Keratinocyte (primary cell): Measurements from ENCODE around the gene CACNA1S. TPM values are rescaled to one million over a fixed set of nuclear protein-coding genes. Genes with fewer than 3 reads are reported as not detected.

Source experiments
- DNase-seq: peaks from one replicate; pipeline ENCODE4 v3.0.0-alpha.2; 2011; ENCODE audit warnings: low read depth, missing footprints, low spot score
- FAIRE-seq: peaks from 2 replicates; lab custom pipeline; 2011; peaks lifted over from hg19 to GRCh38; lab: Jason Lieb, UNC
- H2AFZ ChIP-seq: 2 replicates; pipeline ENCODE4 v1.6.0; 2012; ENCODE audit warnings: low read length, control low read depth, inconsistent platforms; ENCODE audit not compliant: control insufficient read depth
- H3K27ac ChIP-seq: 2 replicates; pipeline ENCODE4 v1.5.1; 2011; ENCODE audit warnings: low read length; ENCODE audit not compliant: control insufficient read depth, insufficient read depth
- H3K27me3 ChIP-seq: 3 replicates; pipeline ENCODE4 v1.6.0; 2011; ENCODE audit warnings: low read length; ENCODE audit not compliant: control insufficient read depth, insufficient read depth; ENCODE audit errors: extremely low read depth
- H3K36me3 ChIP-seq, 2 experiments: 2 replicates in 1 of 2; 3 replicates in 1 of 2; pipeline ENCODE4 v1.5.1; 2011; ENCODE audit warnings: low read length in 2 of 2, mild to moderate bottlenecking in 1 of 2; ENCODE audit not compliant: control insufficient read depth in 2 of 2, insufficient read depth in 2 of 2; ENCODE audit errors: extremely low read depth in 1 of 2
- H3K4me1 ChIP-seq: 3 replicates; pipeline ENCODE4 v1.5.1; 2011; ENCODE audit warnings: low read length; ENCODE audit not compliant: control insufficient read depth, insufficient read depth; ENCODE audit errors: extremely low read depth
- H3K4me2 ChIP-seq: 3 replicates; pipeline ENCODE4 v1.6.0; 2011; ENCODE audit warnings: low read depth, low read length; ENCODE audit not compliant: control insufficient read depth, insufficient read depth; ENCODE audit errors: extremely low read depth
- H3K4me3 ChIP-seq, 3 experiments: fragments of 200-600 bp in 1 of 3; sonication (generic) in 1 of 3; 2 replicates in 2 of 3; 3 replicates in 1 of 3; pipeline ENCODE4 v1.5.1; 2011 to 2016; ENCODE audit warnings: low read length in 3 of 3, mild to moderate bottlenecking in 3 of 3, control low read depth in 2 of 3, inconsistent platforms in 1 of 3, low read depth in 1 of 3, mixed read lengths in 1 of 3, mixed run types in 1 of 3, moderate library complexity in 1 of 3; ENCODE audit not compliant: control insufficient read depth in 2 of 3, insufficient read depth in 2 of 3; ENCODE audit errors: extremely low read depth in 1 of 3
- H3K79me2 ChIP-seq: 2 replicates; pipeline ENCODE4 v1.6.0; 2012; ENCODE audit warnings: low read length; ENCODE audit not compliant: control insufficient read depth, insufficient read depth
- H3K9ac ChIP-seq: 3 replicates; pipeline ENCODE4 v1.6.0; 2011; ENCODE audit warnings: low read length; ENCODE audit not compliant: control insufficient read depth, insufficient read depth; ENCODE audit errors: extremely low read depth
- H3K9me1 ChIP-seq: 3 replicates; pipeline ENCODE4 v1.6.0; 2011; ENCODE audit warnings: low read length; ENCODE audit not compliant: control insufficient read depth, insufficient read depth; ENCODE audit errors: extremely low read depth
- H3K9me3 ChIP-seq: 2 replicates; pipeline ENCODE4 v1.5.1; 2012; ENCODE audit warnings: low read depth, low read length; ENCODE audit not compliant: control insufficient read depth
- H4K20me1 ChIP-seq: 3 replicates; pipeline ENCODE4 v1.6.0; 2011; ENCODE audit warnings: low read length; ENCODE audit not compliant: control insufficient read depth, insufficient read depth; ENCODE audit errors: extremely low read depth
- EZH2 ChIP-seq: IDR thresholded peaks from one replicate; pipeline ENCODE4 v1.6.1; 2012; ENCODE audit warnings: inconsistent platforms, mild to moderate bottlenecking, low read length, moderate library complexity
- dilution Hi-C: fragments of 300-500 bp; cut with MboI; formaldehyde crosslinking; loops from one replicate; pipeline ENCODE4 v1.7.0; 2020; ENCODE audit warnings: low sequenced_read_pairs; ENCODE audit not compliant: extremely low pct_ligation_motif_present
- polyA plus RNA-seq, 5 experiments: library from polyadenylated mRNA; depleted of rRNA in 3 of 5; stranded (reverse) in 3 of 5; stranded (forward) in 1 of 5; unstranded in 1 of 5; fragments of >200 nt; gene quantifications; 1 replicate in 1 of 5; 2 replicates in 3 of 5; 3 replicates in 1 of 5; pipeline versions ENCODE4 v1.2.1 to v1.2.3, GENCODE V29; 2011 to 2012; ENCODE audit warnings: missing spikeins in 2 of 5, low read depth in 1 of 5, low replicate concordance in 1 of 5
- TF ChIP-seq, protein P1 (sequence below), 3 experiments: IDR thresholded peaks in 1 of 3; conservative IDR thresholded peaks in 1 of 3; optimal IDR thresholded peaks in 1 of 3; 2 replicates in 2 of 3; 3 replicates in 1 of 3; pipeline versions ENCODE3 to v1.5.1; 2011; ENCODE audit warnings: low read length in 3 of 3, mild to moderate bottlenecking in 3 of 3, moderate library complexity in 2 of 3, control low read depth in 1 of 3, inconsistent platforms in 1 of 3; ENCODE audit not compliant: insufficient read depth in 2 of 3; ENCODE audit errors: extremely low read depth in 1 of 3

CACNA1S gene
- polyA plus RNA-seq, 1 donor (not counting 4 experiments of a cell fraction or from before 2014, with no cell fraction given): not detected

DNA sequence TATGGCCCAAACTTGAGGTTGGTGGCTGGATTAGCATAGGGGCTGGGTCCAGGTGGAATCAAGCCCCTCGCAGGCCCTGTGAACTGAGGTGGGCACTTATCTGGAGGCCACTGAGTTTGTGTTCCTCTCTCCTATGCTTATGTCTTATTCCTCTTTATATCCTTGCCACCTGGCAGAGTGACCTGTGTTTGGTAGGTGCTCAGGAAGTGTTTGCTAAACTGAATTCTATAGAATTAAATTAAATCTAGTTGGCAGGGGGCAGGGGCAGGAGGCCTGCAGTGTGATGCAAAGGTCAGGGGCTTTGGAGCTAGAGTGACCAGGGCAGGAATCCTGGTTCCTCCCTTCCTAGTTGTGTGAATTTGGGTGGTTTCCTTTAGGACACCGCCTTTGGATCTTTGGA, 43.1 kb upstream of the CACNA1S start:
- no peak overlapping the region for H3K27ac ChIP-seq
- no peak overlapping the region for H3K4me3 ChIP-seq
- dilution Hi-C loops: no loop called here
- H3K27me3 ChIP-seq: peaks cover 9% of the 10 kb centered on the region
- no peak overlapping the region for H2AFZ ChIP-seq
- no peaks in the 10 kb centered on the region for H4K20me1 ChIP-seq
- H3K9me3 ChIP-seq: no peaks in the 10 kb centered on the region
- H3K9me1 ChIP-seq: no peaks in the 10 kb centered on the region
- FAIRE-seq: no peak
- peaks cover 3% of the 10 kb centered on the region for H3K79me2 ChIP-seq
- TF ChIP-seq EZH2: no peak
- TF ChIP-seq, protein P1, sequence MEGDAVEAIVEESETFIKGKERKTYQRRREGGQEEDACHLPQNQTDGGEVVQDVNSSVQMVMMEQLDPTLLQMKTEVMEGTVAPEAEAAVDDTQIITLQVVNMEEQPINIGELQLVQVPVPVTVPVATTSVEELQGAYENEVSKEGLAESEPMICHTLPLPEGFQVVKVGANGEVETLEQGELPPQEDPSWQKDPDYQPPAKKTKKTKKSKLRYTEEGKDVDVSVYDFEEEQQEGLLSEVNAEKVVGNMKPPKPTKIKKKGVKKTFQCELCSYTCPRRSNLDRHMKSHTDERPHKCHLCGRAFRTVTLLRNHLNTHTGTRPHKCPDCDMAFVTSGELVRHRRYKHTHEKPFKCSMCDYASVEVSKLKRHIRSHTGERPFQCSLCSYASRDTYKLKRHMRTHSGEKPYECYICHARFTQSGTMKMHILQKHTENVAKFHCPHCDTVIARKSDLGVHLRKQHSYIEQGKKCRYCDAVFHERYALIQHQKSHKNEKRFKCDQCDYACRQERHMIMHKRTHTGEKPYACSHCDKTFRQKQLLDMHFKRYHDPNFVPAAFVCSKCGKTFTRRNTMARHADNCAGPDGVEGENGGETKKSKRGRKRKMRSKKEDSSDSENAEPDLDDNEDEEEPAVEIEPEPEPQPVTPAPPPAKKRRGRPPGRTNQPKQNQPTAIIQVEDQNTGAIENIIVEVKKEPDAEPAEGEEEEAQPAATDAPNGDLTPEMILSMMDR (optimal IDR thresholded peaks at IDR 0.05 in 1 of 3, IDR thresholded peaks at IDR 0.05 in 1 of 3, conservative IDR thresholded peaks at IDR 0.05 in 1 of 3; ENCODE audit: extremely low read depth in 1 of 3, insufficient read depth in 2 of 3, low read length in 3 of 3): no peak
- H3K36me3 ChIP-seq: peaks cover 5 to 6% of the 10 kb centered on the region in 2 experiments
- H3K9ac ChIP-seq: no peak overlapping the region
- H3K4me1 ChIP-seq: peaks cover 10% of the 10 kb centered on the region
- DNase-seq: no peak
- no peak overlapping the region for H3K4me2 ChIP-seq

DNA sequence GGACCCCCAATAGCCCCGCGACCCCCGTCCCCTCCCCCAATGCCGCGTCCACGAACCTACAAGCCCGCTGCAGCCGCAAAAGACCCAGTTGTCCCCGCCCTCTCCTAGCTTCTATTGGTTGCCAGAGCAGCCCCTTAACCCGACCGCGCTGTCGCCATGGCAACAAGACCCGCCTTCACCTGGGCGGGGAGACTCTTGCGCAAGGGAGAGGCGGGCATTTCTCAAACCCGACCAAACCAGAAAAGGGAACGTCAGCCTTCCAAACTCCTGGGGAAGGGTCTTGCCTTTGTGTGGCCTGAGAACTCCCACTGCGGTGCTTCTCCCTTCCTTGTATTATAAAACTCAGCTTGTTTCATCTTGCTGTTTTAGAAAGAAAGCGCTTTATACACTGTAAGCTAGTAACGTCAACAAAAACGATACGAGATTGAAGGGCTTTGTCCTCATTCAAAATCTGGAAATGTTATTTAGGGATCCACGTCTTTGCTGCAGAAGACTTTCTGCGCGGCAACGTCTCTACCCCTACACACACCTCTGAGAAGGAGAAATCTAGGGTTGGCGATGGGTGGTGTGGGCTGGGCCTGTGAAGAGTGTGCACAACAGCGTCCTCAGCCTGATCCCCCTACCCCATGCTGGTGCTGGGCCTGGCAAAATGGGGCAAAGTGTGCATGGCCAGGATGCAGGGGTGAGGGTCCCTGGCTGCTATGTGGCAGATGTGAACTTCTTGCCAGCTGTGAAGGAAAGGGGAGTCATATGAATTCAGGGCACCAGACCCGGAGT, 42.4 kb upstream of the CACNA1S start, which contains the start of gene TMEM9:
TMEM9 (minus strand) TSS at position 86 of the 777 bp plus-strand sequence. CDS start 551 bp downstream, outside the sequence.
- H3K9ac ChIP-seq: peak within 1 kb of the TSS; percentile 68
- peak within 1 kb of the TSS; percentile 60 to 74 (median 71) for H3K4me3 ChIP-seq
- peaks cover 10% of the 10 kb centered on the region for H3K4me1 ChIP-seq
- FAIRE-seq (peak; percentile 53), DNase-seq (peak; percentile 59)
- H3K4me2 ChIP-seq: peak within 1 kb of the TSS; percentile 99
- no peaks in the 10 kb centered on the region for H4K20me1 ChIP-seq
- peaks cover 3% of the 10 kb centered on the region for H3K79me2 ChIP-seq
- H2AFZ ChIP-seq: peak within 1 kb of the TSS; percentile 98
- H3K27ac ChIP-seq: peak within 1 kb of the TSS; percentile 53
- H3K9me1 ChIP-seq: no peaks in the 10 kb centered on the region
- dilution Hi-C loops: no loop called here
- no peak for TF ChIP-seq EZH2
- TF ChIP-seq, protein P1 (optimal IDR thresholded peaks at IDR 0.05 in 1 of 3, IDR thresholded peaks at IDR 0.05 in 1 of 3, conservative IDR thresholded peaks at IDR 0.05 in 1 of 3; ENCODE audit: extremely low read depth in 1 of 3, insufficient read depth in 2 of 3, low read length in 3 of 3): no peak
- peaks cover 9% of the 10 kb centered on the region for H3K27me3 ChIP-seq
- H3K9me3 ChIP-seq: no peaks in the 10 kb centered on the region
- H3K36me3 ChIP-seq: peaks cover 5 to 6% of the 10 kb centered on the region in 2 experiments
